GM23248 (cell line): ENCODE data around the gene ANXA3. TPM values are rescaled to one million over a fixed set of nuclear protein-coding genes. Genes with fewer than 3 reads are reported as not detected.

Experiments
- DNase-seq: peaks from one replicate; pipeline ENCODE4 v3.0.0-alpha.2; 2015
- H2AFZ ChIP-seq: fragments of 200-600 bp; sonication (generic); 2 replicates; pipeline ENCODE4 v1.6.1; 2016; ENCODE audit warnings: antibody characterized with exemption
- H3F3A ChIP-seq: fragments of 200-600 bp; sonication (generic); 2 replicates; pipeline ENCODE4 v1.6.1; 2016; ENCODE audit warnings: mild to moderate bottlenecking, antibody characterized with exemption, mixed run types; ENCODE audit not compliant: insufficient read depth
- H3K27ac ChIP-seq: fragments of 200-600 bp; sonication (generic); 2 replicates; pipeline ENCODE4 v1.5.1; 2016; ENCODE audit warnings: mild to moderate bottlenecking
- H3K27me3 ChIP-seq: fragments of 200-600 bp; sonication (generic); replicated peaks from 2 replicates; pipeline ENCODE4 v1.6.1; 2016; ENCODE audit warnings: mild to moderate bottlenecking; ENCODE audit not compliant: insufficient read depth
- H3K36me3 ChIP-seq: fragments of 200-600 bp; sonication (generic); 2 replicates; pipeline ENCODE4 v1.6.1; 2016; ENCODE audit warnings: low read depth, mild to moderate bottlenecking
- H3K4me1 ChIP-seq: fragments of 200-600 bp; sonication (generic); 2 replicates; pipeline ENCODE4 v1.6.1; 2016; ENCODE audit warnings: mild to moderate bottlenecking; ENCODE audit not compliant: insufficient read depth
- H3K4me2 ChIP-seq: fragments of 200-600 bp; sonication (generic); one replicate; pipeline ENCODE4 v1.6.1; 2016; ENCODE audit warnings: mild to moderate bottlenecking; ENCODE audit not compliant: unreplicated experiment
- H3K4me3 ChIP-seq: fragments of 200-600 bp; sonication (generic); 2 replicates; pipeline ENCODE4 v1.5.1; 2016; ENCODE audit warnings: mild to moderate bottlenecking
- H3K79me2 ChIP-seq: fragments of 200-600 bp; sonication (generic); 2 replicates; pipeline ENCODE4 v1.6.1; 2016; ENCODE audit warnings: mild to moderate bottlenecking; ENCODE audit not compliant: insufficient read depth
- H3K9ac ChIP-seq: fragments of 200-600 bp; sonication (generic); 2 replicates; pipeline ENCODE4 v1.6.1; 2016; ENCODE audit warnings: mild to moderate bottlenecking
- H3K9me2 ChIP-seq: fragments of 200-600 bp; sonication (generic); 2 replicates; pipeline ENCODE4 v1.6.1; 2016; ENCODE audit warnings: mixed run types, mild to moderate bottlenecking, moderate library complexity; ENCODE audit not compliant: insufficient read depth
- H3K9me3 ChIP-seq: fragments of 200-600 bp; sonication (generic); one replicate; pipeline ENCODE4 v1.6.1; 2017; ENCODE audit warnings: low read depth
- H4K20me1 ChIP-seq: fragments of 200-600 bp; sonication (generic); 2 replicates; pipeline ENCODE4 v1.6.0; 2016; ENCODE audit not compliant: insufficient read depth
- EZH2 ChIP-seq: fragments of 200-600 bp; sonication (generic); IDR thresholded peaks from 2 replicates; pipeline ENCODE4 v1.6.1; 2018; ENCODE audit warnings: antibody characterized with exemption, mild to moderate bottlenecking; ENCODE audit not compliant: insufficient read depth, poor library complexity, severe bottlenecking
- EZH2phosphoT487 ChIP-seq: fragments of 200-600 bp; sonication (generic); IDR thresholded peaks from 2 replicates; pipeline ENCODE4 v1.6.1; 2018; ENCODE audit warnings: antibody characterized with exemption, moderate library complexity, mild to moderate bottlenecking, low read depth; ENCODE audit not compliant: insufficient read depth
- WGBS, 2 experiments: methylation state at CpG; one replicate each; pipeline ENCODE4 v1.1.6; 2015 to 2017; ENCODE audit warnings: low lambda C conversion rate in 2 of 2, low coverage in 1 of 2; ENCODE audit errors: missing lambda C conversion rate in 2 of 2; 5-methylcytosine and 5-hydroxymethylcytosine counted together
- in situ Hi-C: fragments of 300-500 bp; cut with MboI; formaldehyde crosslinking; loops from 2 replicates; pipeline ENCODE4 v1.15.0; 2020
- polyA plus RNA-seq: library from polyadenylated mRNA; unstranded; fragments of >200 nt; fragmentation: Nextera tagmentation; extraction: Ambion mirVana; gene quantifications from 2 replicates; pipeline ENCODE4 v1.2.1, GENCODE V29; 2016
- total RNA-seq: library from RNA; depleted of rRNA; stranded (reverse); fragments of >200 nt; shearing (Covaris generic); gene quantifications from 2 replicates; pipeline ENCODE4 v1.2.3, GENCODE V29; 2014

Gene ANXA3
- total and polyA plus RNA-seq, 2 experiments from 2014 or later = 2.8 to 3.6 TPM

GRCh38 chr4:78604988-78605387 lies 53.4 kb downstream of the ANXA3 start:
- DNase-seq = no peak
- Histone ChIP-seq H3F3A (no peaks in the 10 kb centered on the region), H3K9me2 (no peaks in the 10 kb centered on the region), H3K36me3 (no peaks in the 10 kb centered on the region), H2AFZ (no peak overlapping the region), H3K79me2 (no peaks in the 10 kb centered on the region), H3K27ac (no peak overlapping the region), H3K4me1 (no peaks in the 10 kb centered on the region), H3K4me2 (no peak overlapping the region), H4K20me1 (no peaks in the 10 kb centered on the region), H3K9ac (no peak overlapping the region), H3K27me3 (no peaks in the 10 kb centered on the region), H3K9me3 (no peaks in the 10 kb centered on the region), H3K4me3 (no peak overlapping the region)
- in situ Hi-C loops = no loop called here
- WGBS, 2 experiments = 71 to 80% methylated on average over 2 of the region's 2 CpGs
- TF ChIP-seq EZH2 (no peak), EZH2phosphoT487 (no peak)

DNA sequence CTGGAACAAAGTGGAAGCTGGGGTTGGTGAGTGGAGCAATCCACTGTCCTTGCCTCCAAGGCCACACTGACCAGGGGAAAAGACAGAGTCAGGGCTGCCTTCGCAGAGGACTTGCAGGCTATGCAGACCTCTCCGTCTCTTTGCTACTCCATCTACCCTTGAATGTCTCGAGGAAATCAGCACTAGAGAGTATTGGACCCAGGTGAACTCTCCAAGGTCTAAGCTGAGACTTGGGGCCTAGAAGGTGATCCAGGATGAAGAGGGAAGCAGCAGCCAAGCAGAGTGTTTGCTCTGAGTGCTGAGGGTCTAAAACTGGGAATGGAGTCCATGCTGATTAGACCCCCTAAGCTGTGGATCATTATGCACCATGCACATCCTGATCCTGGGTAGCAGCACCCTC lies 54.5 kb downstream of the ANXA3 start:
- Histone ChIP-seq H3K9ac (no peak overlapping the region), H3K36me3 (no peaks in the 10 kb centered on the region), H4K20me1 (no peaks in the 10 kb centered on the region), H3K4me3 (no peak overlapping the region), H3K27me3 (no peaks in the 10 kb centered on the region), H3K9me3 (no peaks in the 10 kb centered on the region), H3F3A (no peaks in the 10 kb centered on the region), H2AFZ (no peak overlapping the region), H3K27ac (no peak overlapping the region), H3K9me2 (no peaks in the 10 kb centered on the region), H3K4me1 (peaks cover 10% of the 10 kb centered on the region), H3K79me2 (no peaks in the 10 kb centered on the region), H3K4me2 (no peak overlapping the region)
- WGBS, 2 experiments = 94 to 97% methylated on average over 3 of the region's 3 CpGs
- DNase-seq = no peak
- no peak for TF ChIP-seq EZH2
- no peak for TF ChIP-seq EZH2phosphoT487
- in situ Hi-C loops = no loop called here

GRCh38 chr4:78606530-78607095 lies 55.0 kb downstream of the ANXA3 start:
- no peaks in the 10 kb centered on the region for H4K20me1 ChIP-seq
- no peak for TF ChIP-seq EZH2phosphoT487
- no peak for TF ChIP-seq EZH2
- H3K9ac ChIP-seq = no peak overlapping the region
- H3K36me3 ChIP-seq = no peaks in the 10 kb centered on the region
- DNase-seq = no peak
- WGBS, 2 experiments = 90 to 94% methylated on average over 1 of the region's 1 CpG
- H3K9me2 ChIP-seq = no peaks in the 10 kb centered on the region
- no peaks in the 10 kb centered on the region for H3F3A ChIP-seq
- in situ Hi-C loops = no loop called here
- no peak overlapping the region for H3K27ac ChIP-seq
- H3K27me3 ChIP-seq = no peaks in the 10 kb centered on the region
- no peak overlapping the region for H3K4me3 ChIP-seq
- H2AFZ ChIP-seq = no peak overlapping the region
- no peaks in the 10 kb centered on the region for H3K79me2 ChIP-seq
- no peak overlapping the region for H3K4me2 ChIP-seq
- H3K9me3 ChIP-seq = no peaks in the 10 kb centered on the region
- H3K4me1 ChIP-seq = peaks cover 11% of the 10 kb centered on the region

- WGBS, 2 experiments = 90 to 91% methylated on average over 4 of the region's 4 CpGs
- Histone ChIP-seq H3F3A (no peaks in the 10 kb centered on the region), H3K9me3 (no peaks in the 10 kb centered on the region), H3K36me3 (no peaks in the 10 kb centered on the region), H3K9ac (no peak overlapping the region), H3K27me3 (no peaks in the 10 kb centered on the region), H4K20me1 (no peaks in the 10 kb centered on the region), H2AFZ (no peak overlapping the region), H3K27ac (no peak overlapping the region), H3K4me1 (peaks cover 11% of the 10 kb centered on the region), H3K79me2 (no peaks in the 10 kb centered on the region), H3K4me3 (no peak overlapping the region), H3K4me2 (no peak overlapping the region), H3K9me2 (no peaks in the 10 kb centered on the region)
- no peak for TF ChIP-seq EZH2phosphoT487
- TF ChIP-seq EZH2 = no peak
- DNase-seq = no peak
- in situ Hi-C loops = no loop called here
These were observed 57.1 kb downstream of the ANXA3 start for GRCh38 chr4:78608684-78609083.

DNA sequence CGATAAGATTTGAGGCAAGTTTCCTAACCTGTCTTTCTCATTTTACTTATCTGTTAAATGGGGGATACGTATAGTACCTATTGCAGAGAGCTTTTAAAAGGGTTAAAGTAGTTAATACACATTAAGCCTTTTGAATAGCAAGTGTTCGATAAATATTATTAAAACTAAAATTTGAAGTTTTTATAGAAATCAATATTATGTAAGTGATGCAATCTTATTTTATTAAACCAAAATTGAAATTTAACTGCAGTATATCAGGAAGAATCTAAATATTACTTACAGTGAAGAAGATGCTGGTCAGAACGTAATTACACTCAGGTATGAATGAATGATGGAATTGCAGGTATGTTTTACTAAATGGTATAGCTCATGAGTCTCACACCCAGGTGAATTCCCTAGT lies 58.0 kb downstream of the ANXA3 start:
- Histone ChIP-seq H3K36me3 (no peaks in the 10 kb centered on the region), H3F3A (no peaks in the 10 kb centered on the region), H3K9ac (no peak overlapping the region), H3K27ac (no peak overlapping the region), H3K4me1 (peaks cover 11% of the 10 kb centered on the region), H3K9me2 (no peaks in the 10 kb centered on the region), H3K4me3 (no peak overlapping the region), H2AFZ (no peak overlapping the region), H4K20me1 (no peaks in the 10 kb centered on the region), H3K4me2 (no peak overlapping the region), H3K79me2 (no peaks in the 10 kb centered on the region), H3K9me3 (no peaks in the 10 kb centered on the region), H3K27me3 (no peaks in the 10 kb centered on the region)
- in situ Hi-C loops = no loop called here
- TF ChIP-seq EZH2 (no peak), EZH2phosphoT487 (no peak)
- WGBS, 2 experiments = 72 to 73% methylated on average over 4 of the region's 4 CpGs
- DNase-seq = no peak
